ENCODE measurements around the gene RNF224.
"Not testable (repeated sequence)": the region's sequence is repeated elsewhere in the genome, so short reads cannot be mapped to it uniquely, and the experiment has no call there.

RNF224 gene

DNA sequence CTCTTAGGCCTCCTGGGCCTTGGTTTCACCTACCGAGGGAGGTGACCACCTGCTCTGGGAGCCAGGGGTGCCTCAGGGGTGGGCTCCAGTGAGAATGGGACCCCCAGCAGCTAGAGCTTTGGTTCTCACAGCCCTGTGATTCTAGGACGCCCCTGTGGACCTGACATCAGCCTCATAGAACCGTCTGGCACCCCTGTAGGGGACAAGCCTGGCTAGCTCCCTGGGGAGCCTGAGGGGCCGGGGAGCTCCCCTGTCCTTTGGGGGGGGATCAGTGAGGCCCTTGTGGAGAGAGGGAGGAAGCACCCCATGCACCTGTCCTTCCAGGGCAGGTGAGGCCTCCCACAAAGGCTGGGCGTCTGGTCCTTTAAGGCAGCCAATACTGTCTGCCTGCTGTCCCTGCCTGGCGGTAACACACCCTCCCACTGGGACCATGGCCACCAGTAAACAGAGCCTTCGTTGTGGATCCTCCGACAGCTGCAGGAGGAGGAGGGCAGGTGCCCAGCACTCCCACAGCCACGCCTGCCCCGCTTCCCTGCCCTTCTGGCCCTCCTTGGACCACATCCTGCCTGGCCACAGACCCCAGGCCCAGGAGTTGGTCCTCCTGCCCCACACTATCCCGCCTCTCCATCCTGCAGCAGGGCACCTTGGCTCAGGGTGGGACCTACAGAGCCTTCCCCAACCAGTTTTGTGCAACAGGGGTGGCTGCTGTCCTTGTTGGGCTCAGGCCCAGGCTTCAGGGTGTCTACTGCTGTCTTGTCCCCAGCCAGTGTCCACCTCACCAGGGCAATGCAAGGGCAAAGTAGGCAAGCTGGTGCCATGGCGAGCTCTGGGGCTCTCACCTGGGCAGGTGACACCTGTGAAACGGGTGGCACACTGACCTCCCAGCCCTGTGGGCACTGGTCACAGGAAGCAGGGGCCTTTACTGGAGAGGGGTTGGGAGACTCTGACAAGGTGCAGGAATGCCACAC lies 10.7 kb downstream of the RNF224 start:
- in situ Hi-C loops (cut with MboI; ENCODE audit: low pct_unique_long_range_greater_than_20kb, low sequenced_read_pairs, unreplicated experiment): no loop called here
- DNase-seq (ENCODE audit: low spot score): no peak
- TF ChIP-seq, protein P1, sequence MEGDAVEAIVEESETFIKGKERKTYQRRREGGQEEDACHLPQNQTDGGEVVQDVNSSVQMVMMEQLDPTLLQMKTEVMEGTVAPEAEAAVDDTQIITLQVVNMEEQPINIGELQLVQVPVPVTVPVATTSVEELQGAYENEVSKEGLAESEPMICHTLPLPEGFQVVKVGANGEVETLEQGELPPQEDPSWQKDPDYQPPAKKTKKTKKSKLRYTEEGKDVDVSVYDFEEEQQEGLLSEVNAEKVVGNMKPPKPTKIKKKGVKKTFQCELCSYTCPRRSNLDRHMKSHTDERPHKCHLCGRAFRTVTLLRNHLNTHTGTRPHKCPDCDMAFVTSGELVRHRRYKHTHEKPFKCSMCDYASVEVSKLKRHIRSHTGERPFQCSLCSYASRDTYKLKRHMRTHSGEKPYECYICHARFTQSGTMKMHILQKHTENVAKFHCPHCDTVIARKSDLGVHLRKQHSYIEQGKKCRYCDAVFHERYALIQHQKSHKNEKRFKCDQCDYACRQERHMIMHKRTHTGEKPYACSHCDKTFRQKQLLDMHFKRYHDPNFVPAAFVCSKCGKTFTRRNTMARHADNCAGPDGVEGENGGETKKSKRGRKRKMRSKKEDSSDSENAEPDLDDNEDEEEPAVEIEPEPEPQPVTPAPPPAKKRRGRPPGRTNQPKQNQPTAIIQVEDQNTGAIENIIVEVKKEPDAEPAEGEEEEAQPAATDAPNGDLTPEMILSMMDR (IDR thresholded peaks at IDR 0.05; ENCODE audit: extremely low read depth, insufficient read depth, missing control alignments): no peak

DNA sequence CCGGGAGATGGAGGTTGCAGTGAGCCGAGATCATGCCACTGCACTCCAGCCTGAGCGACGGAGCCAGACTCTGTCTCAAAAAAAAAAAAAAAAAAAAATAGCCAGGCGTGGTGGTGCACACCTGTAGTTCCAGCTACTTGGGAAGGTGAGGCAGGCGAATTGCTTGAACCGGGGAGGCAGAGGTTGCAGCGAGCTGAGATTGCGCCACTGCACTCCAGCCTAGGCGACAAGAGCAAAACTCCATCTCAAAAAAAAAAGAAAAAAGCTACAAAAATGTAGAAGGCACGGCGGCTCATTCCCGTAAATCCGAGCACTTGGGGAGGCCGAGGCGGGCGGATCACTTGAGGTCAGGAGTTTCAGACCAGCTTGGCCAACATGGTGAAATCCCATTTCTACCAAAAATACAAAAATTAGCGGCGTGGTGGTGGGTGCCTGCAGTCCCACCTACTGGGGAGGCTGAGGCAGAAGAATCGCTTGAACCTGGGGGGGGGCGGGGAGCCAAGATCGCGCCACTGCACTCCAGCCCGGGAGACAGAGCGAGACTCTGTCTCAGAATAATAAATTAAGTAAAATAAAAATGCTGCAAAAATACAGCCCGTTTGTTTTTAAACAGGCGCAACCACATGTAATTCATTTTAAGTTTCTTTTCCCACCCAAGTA lies 12.4 kb downstream of the RNF224 start:
- DNase-seq (ENCODE audit: low spot score); in situ Hi-C loops (cut with MboI; ENCODE audit: low pct_unique_long_range_greater_than_20kb, low sequenced_read_pairs, unreplicated experiment): not testable (repeated sequence)

DNA sequence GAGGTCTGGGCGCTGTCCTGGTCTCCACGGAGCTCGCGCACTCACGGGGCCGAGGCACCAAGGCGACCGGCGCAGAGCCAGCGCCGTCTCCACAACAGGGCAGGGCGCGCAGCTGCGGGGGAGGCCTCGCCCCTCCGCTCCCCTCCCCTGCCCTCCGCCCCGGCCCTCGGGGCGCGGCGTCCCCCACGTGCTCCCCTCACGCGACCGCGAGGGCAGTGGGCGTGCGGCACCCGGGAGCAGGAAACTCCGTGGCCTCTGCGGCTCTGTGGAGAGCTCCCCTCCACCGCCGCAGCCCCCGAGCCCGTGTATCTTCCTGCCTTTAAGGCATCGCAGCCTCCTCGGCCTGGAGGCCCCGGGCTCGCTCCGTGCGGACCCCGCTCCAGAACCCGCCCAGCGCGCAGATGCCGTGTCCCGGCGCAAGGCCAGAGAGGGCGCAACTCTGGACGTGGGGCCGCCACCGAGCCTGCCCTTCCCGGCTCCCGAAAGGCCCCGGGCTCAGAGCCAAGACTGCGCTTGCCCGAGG lies 13.1 kb downstream of the RNF224 start:
- peak; percentile 80 for DNase-seq (ENCODE audit: low spot score)
- in situ Hi-C loops (cut with MboI; ENCODE audit: low pct_unique_long_range_greater_than_20kb, low sequenced_read_pairs, unreplicated experiment): no loop called here
- TF ChIP-seq, protein P1 (IDR thresholded peaks at IDR 0.05; ENCODE audit: extremely low read depth, insufficient read depth, missing control alignments): peak; percentile 36

DNA sequence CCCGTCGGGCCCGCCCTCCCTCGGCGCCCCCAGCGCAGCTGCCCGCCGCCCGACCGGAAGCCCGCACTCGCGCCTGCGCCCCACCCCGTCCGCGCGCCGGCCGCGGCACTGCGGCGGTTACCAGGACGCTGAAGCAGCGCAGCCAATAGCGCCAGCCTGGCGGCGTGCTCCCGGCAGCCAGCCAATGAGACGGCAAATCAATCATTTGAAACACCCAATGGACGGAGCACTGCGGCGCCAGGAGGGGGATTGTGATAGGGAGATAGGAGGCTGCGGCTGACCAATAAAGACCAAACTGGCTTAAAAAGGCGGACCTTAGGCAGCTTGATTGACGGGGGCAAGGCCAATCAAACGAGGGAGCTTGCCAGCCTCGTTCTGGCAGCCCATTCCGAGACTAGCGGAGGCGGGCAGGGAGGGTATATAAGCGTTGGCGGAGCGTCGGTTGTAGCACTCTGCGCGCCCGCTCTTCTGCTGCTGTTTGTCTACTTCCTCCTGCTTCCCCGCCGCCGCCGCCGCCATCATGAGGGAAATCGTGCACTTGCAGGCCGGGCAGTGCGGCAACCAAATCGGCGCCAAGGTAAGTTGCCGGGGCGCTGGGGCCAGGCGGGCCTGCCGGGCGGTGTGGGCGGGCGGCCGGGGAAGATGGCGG lies 13.7 kb downstream of the RNF224 start, which contains the start of gene TUBB4B:
Gene TUBB4B, plus strand, starts transcription at position 447 of the 649 bp plus-strand sequence. Its CDS starts 74 bp downstream, at position 521.
- TF ChIP-seq, protein P1 (IDR thresholded peaks at IDR 0.05; ENCODE audit: extremely low read depth, insufficient read depth, missing control alignments): no peak
- DNase-seq (ENCODE audit: low spot score): peak; percentile 100
- in situ Hi-C loops (cut with MboI; ENCODE audit: low pct_unique_long_range_greater_than_20kb, low sequenced_read_pairs, unreplicated experiment): no loop called here

DNA sequence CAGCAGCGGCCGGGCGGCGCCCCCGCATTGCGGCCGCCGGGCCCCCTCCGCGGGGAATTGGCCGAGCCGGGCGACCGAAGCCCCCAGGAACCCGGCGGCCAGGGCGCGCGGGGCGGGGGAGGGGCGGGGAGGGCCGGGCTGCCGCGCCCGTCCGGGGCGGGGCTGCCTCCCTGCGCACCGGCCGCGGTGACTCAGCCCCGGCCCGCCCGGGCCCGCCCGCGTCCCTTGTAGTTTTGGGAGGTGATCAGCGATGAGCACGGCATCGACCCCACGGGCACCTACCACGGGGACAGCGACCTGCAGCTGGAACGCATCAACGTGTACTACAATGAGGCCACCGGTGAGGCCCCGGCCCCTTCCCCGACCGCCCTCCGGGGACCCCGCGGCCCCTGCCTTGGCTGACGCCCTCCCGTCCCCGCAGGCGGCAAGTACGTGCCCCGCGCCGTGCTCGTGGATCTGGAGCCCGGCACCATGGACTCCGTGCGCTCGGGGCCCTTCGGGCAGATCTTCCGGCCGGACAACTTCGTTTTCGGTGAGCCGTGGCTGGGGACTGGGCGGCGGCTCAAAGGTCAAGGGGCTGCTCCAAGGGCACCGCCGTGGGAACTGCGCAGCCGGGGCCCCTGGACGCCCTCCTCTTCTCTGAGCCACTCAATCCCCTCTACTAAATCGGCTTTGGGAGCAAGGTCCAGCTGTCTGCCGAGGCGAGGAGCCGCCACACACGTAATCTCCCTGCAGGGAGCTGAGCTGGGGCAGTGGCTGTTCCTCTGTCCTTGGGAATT lies 14.4 kb downstream of the RNF224 start:
- in situ Hi-C loops (cut with MboI; ENCODE audit: low pct_unique_long_range_greater_than_20kb, low sequenced_read_pairs, unreplicated experiment): no loop called here
- peak; percentile 83 for DNase-seq (ENCODE audit: low spot score)
- TF ChIP-seq, protein P1 (IDR thresholded peaks at IDR 0.05; ENCODE audit: extremely low read depth, insufficient read depth, missing control alignments): no peak

DNA sequence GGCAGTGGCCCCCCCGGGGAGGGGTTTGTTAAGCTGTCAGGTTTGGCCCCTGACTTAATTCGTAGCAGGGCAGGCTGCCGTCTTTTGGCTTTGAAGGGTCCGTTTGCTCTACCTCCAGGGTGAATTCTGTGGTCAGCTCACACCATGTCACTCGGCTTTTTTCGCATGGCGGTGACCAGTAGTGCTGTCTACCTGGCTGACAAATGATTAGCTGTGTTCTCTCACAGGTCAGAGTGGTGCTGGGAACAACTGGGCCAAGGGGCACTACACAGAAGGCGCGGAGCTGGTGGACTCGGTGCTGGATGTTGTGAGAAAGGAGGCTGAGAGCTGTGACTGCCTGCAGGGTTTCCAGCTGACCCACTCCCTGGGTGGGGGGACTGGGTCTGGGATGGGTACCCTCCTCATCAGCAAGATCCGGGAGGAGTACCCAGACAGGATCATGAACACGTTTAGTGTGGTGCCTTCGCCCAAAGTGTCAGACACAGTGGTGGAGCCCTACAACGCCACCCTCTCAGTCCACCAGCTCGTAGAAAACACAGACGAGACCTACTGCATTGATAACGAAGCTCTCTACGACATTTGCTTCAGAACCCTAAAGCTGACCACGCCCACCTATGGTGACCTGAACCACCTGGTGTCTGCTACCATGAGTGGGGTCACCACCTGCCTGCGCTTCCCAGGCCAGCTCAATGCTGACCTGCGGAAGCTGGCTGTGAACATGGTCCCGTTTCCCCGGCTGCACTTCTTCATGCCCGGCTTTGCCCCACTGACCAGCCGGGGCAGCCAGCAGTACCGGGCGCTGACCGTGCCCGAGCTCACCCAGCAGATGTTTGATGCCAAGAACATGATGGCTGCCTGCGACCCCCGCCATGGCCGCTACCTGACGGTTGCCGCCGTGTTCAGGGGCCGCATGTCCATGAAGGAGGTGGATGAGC lies 15.2 kb downstream of the RNF224 start:
- no peak for DNase-seq (ENCODE audit: low spot score)
- TF ChIP-seq, protein P1 (IDR thresholded peaks at IDR 0.05; ENCODE audit: extremely low read depth, insufficient read depth, missing control alignments): no peak
- in situ Hi-C loops (cut with MboI; ENCODE audit: low pct_unique_long_range_greater_than_20kb, low sequenced_read_pairs, unreplicated experiment): no loop called here

DNA sequence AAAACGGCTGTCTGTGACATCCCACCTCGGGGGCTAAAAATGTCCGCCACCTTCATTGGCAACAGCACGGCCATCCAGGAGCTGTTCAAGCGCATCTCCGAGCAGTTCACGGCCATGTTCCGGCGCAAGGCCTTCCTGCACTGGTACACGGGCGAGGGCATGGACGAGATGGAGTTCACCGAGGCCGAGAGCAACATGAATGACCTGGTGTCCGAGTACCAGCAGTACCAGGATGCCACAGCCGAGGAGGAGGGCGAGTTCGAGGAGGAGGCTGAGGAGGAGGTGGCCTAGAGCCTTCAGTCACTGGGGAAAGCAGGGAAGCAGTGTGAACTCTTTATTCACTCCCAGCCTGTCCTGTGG lies 15.9 kb downstream of the RNF224 start:
- DNase-seq (ENCODE audit: low spot score); in situ Hi-C loops (cut with MboI; ENCODE audit: low pct_unique_long_range_greater_than_20kb, low sequenced_read_pairs, unreplicated experiment): not testable (repeated sequence)

Data from GM13977 (cell line).